ENCODE measurements around the gene TBC1D1.

GRCh38 chr4:37968747-37969146 is 77.9 kb downstream of the TBC1D1 start:
- TF ChIP-seq POLR2A (IDR thresholded peaks at IDR 0.05) (no peak), CTCF (IDR thresholded peaks at IDR 0.05) (no peak)
